ENCODE results near the gene TMEM247. TPM values are rescaled to one million over a fixed set of nuclear protein-coding genes. Genes with fewer than 3 reads are reported as not detected.

The TMEM247 gene
- total RNA-seq, 1 experiment from 2014 or later: not detected

DNA sequence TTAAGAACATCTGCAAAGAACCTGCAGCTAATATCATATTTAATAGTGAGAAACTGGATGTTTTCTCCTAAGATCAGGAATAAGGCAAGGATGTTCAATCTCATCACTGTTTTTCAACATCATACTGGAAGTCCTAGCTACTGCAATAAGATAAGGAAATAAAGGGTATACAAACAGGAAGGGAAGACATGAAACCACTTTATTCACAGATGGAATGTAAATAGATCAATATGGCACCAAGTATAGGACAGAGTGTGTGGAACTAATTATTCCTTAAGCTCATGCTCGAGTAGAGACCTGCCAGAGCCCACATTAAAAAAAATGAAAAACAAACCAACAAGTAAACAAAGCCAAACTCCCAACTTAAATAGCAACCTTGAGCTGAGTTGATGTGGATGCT lies 41.3 kb upstream of the TMEM247 start:
- H2BK15ac ChIP-seq (ENCODE audit: low read depth, low read length): no peak overlapping the region
- no peak overlapping the region for H3K56ac ChIP-seq (ENCODE audit: insufficient read length, low read depth, low read length)
- no peak overlapping the region for H3K4me3 Mint-ChIP-seq
- H4K8ac ChIP-seq (replicated peaks; ENCODE audit: insufficient read length, low read depth, low read length): no peak overlapping the region
- H4K20me1 ChIP-seq (ENCODE audit: control insufficient read depth, insufficient read depth, insufficient read length): no peaks in the 10 kb centered on the region
- H2AFZ ChIP-seq (ENCODE audit: low read length): no peak overlapping the region
- H3K9me3 Mint-ChIP-seq: no peaks in the 10 kb centered on the region
- no peak overlapping the region for H2BK120ac ChIP-seq (ENCODE audit: low read depth, low read length, poor library complexity, severe bottlenecking)
- no peaks in the 10 kb centered on the region for H3K9me3 ChIP-seq (ENCODE audit: control insufficient read depth, low read depth, low read length)
- H4K91ac ChIP-seq (ENCODE audit: insufficient read length, low read depth, low read length): no peak overlapping the region
- no peak overlapping the region for H2BK20ac ChIP-seq (ENCODE audit: low read depth, low read length, poor library complexity, severe bottlenecking)
- no peak overlapping the region for H3K4me2 ChIP-seq (ENCODE audit: insufficient read depth, insufficient read length, low read length)
- H3K14ac ChIP-seq (ENCODE audit: insufficient read depth, low read length): no peak overlapping the region
- no peaks in the 10 kb centered on the region; the same call in 1 of the 2 replicates for H3K4me1 ChIP-seq (ENCODE audit: insufficient read depth, low read length)
- H3K27ac ChIP-seq (ENCODE audit: insufficient read length, low read depth, low read length): no peak overlapping the region
- H3T11ph ChIP-seq (ENCODE audit: low read length): no peak overlapping the region
- H3K18ac ChIP-seq (ENCODE audit: insufficient read length, low read depth, low read length): no peak overlapping the region
- WGBS (ENCODE audit: extremely low coverage, insufficient read length, low lambda C conversion rate): no CpG with 5 or more reads among the region's 1 CpG
- no peak overlapping the region for H2AK5ac ChIP-seq (ENCODE audit: insufficient read length, low read length)
- peaks cover 10 to 12% of the 10 kb centered on the region in 2 experiments for H3K4me1 Mint-ChIP-seq
- H3K4ac ChIP-seq (ENCODE audit: low read depth, low read length): no peak overlapping the region
- H2BK12ac ChIP-seq (ENCODE audit: insufficient read length, low read depth, low read length): no peak overlapping the region
- H4K5ac ChIP-seq (ENCODE audit: insufficient read length, low read depth, low read length): no peak overlapping the region
- no peak overlapping the region for H3K23ac ChIP-seq (ENCODE audit: insufficient read length, low read depth, low read length)
- H3K9ac ChIP-seq (ENCODE audit: extremely low read depth, insufficient read length, low read length): no peak overlapping the region
- H3K79me2 ChIP-seq (ENCODE audit: insufficient read depth, low read length): no peaks in the 10 kb centered on the region
- H3K27me3 ChIP-seq (ENCODE audit: insufficient read depth, low read length): no peaks in the 10 kb centered on the region
- no peak overlapping the region; a peak in 1 of 7 replicates for H3K27ac Mint-ChIP-seq
- H3K36me3 Mint-ChIP-seq (ENCODE audit: insufficient read depth in 1 of 3, low read depth in 3 of 3): no peaks in the 10 kb centered on the region; a peak in 1 of 7 replicates
- no peak for DNase-seq
- no peak overlapping the region for H2BK5ac ChIP-seq (ENCODE audit: insufficient read length, low read length)
- TF ChIP-seq, protein P1, sequence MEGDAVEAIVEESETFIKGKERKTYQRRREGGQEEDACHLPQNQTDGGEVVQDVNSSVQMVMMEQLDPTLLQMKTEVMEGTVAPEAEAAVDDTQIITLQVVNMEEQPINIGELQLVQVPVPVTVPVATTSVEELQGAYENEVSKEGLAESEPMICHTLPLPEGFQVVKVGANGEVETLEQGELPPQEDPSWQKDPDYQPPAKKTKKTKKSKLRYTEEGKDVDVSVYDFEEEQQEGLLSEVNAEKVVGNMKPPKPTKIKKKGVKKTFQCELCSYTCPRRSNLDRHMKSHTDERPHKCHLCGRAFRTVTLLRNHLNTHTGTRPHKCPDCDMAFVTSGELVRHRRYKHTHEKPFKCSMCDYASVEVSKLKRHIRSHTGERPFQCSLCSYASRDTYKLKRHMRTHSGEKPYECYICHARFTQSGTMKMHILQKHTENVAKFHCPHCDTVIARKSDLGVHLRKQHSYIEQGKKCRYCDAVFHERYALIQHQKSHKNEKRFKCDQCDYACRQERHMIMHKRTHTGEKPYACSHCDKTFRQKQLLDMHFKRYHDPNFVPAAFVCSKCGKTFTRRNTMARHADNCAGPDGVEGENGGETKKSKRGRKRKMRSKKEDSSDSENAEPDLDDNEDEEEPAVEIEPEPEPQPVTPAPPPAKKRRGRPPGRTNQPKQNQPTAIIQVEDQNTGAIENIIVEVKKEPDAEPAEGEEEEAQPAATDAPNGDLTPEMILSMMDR (conservative IDR thresholded peaks at IDR 0.05): no peak
- 0 out of 2 replicates have a peak, but pooled peaks cover 1% of the 10 kb centered on the region for H3K27me3 Mint-ChIP-seq (ENCODE audit: low read depth)
- H3K79me1 ChIP-seq (ENCODE audit: insufficient read depth, low read depth, low read length, poor library complexity, severe bottlenecking): no peaks in the 10 kb centered on the region
- H3K23me2 ChIP-seq (ENCODE audit: insufficient read length, low read depth, low read length, poor library complexity, severe bottlenecking): no peaks in the 10 kb centered on the region

Data from H9 (cell line).